Measurements from ENCODE around the gene OTOF. TPM values are rescaled to one million over a fixed set of nuclear protein-coding genes. Genes with fewer than 3 reads are reported as not detected.

OTOF gene
- total RNA-seq, 1 experiment from 2014 or later: 0.10 TPM

DNA sequence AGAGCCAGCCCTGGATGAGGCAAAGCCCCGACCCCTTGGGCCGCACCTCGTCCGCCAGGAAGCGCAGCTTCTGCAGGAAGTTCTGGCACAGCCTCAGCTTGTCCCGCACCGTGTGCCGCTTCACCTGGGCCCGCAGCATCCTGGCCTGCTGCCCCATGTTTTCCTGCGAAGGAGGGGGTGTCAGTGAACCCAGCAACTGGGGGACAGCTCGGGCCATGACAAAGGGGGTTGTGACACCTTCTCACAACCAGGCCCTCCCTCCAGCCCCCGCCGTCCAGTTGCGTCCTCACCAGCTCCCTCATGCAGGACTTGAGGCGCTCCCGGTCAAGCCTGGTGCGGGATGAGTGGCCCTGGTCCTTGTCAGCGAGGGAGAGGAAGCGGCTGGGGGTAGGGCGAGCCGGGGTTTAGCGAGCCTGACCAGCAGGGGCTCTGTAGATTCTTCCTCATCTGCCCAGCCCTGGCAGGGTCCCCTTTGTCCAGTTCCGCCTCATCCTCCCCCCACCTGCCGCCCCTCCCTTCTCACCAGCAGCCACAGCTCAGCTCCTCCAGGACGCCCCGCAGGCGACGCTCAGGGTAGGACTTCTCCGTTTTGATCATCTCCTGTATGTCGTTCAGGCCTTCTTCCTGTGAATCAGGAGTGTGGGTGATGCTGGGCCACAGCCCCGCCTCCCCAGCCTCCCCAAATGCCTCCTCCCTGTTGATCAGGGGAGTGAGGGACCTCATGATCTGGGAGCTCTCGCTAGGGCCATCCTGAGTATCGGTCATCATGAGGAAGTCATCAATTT lies 606 bp downstream of the OTOF start:
- H3K9ac ChIP-seq (ENCODE audit: low read length): no peak overlapping the region
- DNase-seq (ENCODE audit: low read depth, low spot score): no peak
- ChIA-PET CTCF (no interaction called here), RAD21 (ENCODE audit: low non-redundant PET in 1 of 2, low total read pairs in 2 of 2, uncharacterized antibody in 2 of 2, unreplicated experiment in 2 of 2) (no interaction called here), POLR2A (no interaction called here)
- no peaks in the 10 kb centered on the region for H3K79me2 ChIP-seq (ENCODE audit: insufficient read depth, low read length)
- H3K4me3 ChIP-seq (replicated peaks in 1 of 2; ENCODE audit: low read depth in 1 of 2, low read length in 2 of 2): no peak overlapping the region
- no peak overlapping the region for H3K4me2 ChIP-seq (ENCODE audit: low read length)
- no peak overlapping the region for H2AFZ ChIP-seq (ENCODE audit: low read depth, low read length, poor library complexity, severe bottlenecking)
- intact Hi-C loops (cut with micrococcal nuclease): no loop called here
- BruUV-seq (replicated peaks): no TSS peak
- H3K27me3 ChIP-seq (ENCODE audit: insufficient read depth, low read length): no peaks in the 10 kb centered on the region
- TF ChIP-seq, protein P1, sequence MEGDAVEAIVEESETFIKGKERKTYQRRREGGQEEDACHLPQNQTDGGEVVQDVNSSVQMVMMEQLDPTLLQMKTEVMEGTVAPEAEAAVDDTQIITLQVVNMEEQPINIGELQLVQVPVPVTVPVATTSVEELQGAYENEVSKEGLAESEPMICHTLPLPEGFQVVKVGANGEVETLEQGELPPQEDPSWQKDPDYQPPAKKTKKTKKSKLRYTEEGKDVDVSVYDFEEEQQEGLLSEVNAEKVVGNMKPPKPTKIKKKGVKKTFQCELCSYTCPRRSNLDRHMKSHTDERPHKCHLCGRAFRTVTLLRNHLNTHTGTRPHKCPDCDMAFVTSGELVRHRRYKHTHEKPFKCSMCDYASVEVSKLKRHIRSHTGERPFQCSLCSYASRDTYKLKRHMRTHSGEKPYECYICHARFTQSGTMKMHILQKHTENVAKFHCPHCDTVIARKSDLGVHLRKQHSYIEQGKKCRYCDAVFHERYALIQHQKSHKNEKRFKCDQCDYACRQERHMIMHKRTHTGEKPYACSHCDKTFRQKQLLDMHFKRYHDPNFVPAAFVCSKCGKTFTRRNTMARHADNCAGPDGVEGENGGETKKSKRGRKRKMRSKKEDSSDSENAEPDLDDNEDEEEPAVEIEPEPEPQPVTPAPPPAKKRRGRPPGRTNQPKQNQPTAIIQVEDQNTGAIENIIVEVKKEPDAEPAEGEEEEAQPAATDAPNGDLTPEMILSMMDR (IDR thresholded peaks at IDR 0.05 in 2 of 3, conservative IDR thresholded peaks at IDR 0.05 in 1 of 3; ENCODE audit: borderline replicate concordance in 1 of 3, insufficient read depth in 1 of 3, low read depth in 2 of 3, low read length in 2 of 3): no peak
- TF ChIP-seq TCF7L2 (IDR thresholded peaks at IDR 0.05; ENCODE audit: borderline replicate concordance, extremely low read depth, insufficient read depth, insufficient read length): no peak
- TF ChIP-seq ELF1 (IDR thresholded peaks at IDR 0.05; ENCODE audit: borderline replicate concordance, low read depth): no peak
- TF ChIP-seq SP1 (IDR thresholded peaks at IDR 0.05; ENCODE audit: low read depth): no peak
- TF ChIP-seq JUND (IDR thresholded peaks at IDR 0.05): no peak
- no peak for TF ChIP-seq POLR2A (IDR thresholded peaks at IDR 0.05; ENCODE audit: borderline replicate concordance, extremely low read depth, insufficient read depth, insufficient read length)
- no peak for TF ChIP-seq EGR1 (IDR thresholded peaks at IDR 0.05; ENCODE audit: low read depth)
- TF ChIP-seq, protein P2, sequence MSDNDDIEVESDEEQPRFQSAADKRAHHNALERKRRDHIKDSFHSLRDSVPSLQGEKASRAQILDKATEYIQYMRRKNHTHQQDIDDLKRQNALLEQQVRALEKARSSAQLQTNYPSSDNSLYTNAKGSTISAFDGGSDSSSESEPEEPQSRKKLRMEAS (IDR thresholded peaks at IDR 0.05): no peak
- TF ChIP-seq POLR2AphosphoS5 (IDR thresholded peaks at IDR 0.05; ENCODE audit: low read depth, low read length): no peak
- no peak for TF ChIP-seq ZNF274 (IDR thresholded peaks at IDR 0.05; ENCODE audit: low read depth, low read length)
- TF ChIP-seq CBX3 (IDR thresholded peaks at IDR 0.05; ENCODE audit: low read depth): no peak
- TF ChIP-seq, protein P3, sequence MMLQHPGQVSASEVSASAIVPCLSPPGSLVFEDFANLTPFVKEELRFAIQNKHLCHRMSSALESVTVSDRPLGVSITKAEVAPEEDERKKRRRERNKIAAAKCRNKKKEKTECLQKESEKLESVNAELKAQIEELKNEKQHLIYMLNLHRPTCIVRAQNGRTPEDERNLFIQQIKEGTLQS (IDR thresholded peaks at IDR 0.05): no peak
- TF ChIP-seq RAD21 (IDR thresholded peaks at IDR 0.05; ENCODE audit: low read depth): no peak
- no peak for TF ChIP-seq SIN3A (IDR thresholded peaks at IDR 0.05; ENCODE audit: low read depth)
- no peak for TF ChIP-seq EZH2 (IDR thresholded peaks at IDR 0.05)
- no peak for TF ChIP-seq ZFX (IDR thresholded peaks at IDR 0.05)
- no peak for TF ChIP-seq SRF (IDR thresholded peaks at IDR 0.05; ENCODE audit: low read depth)
- TF ChIP-seq YY1 (IDR thresholded peaks at IDR 0.05; ENCODE audit: extremely low read depth, insufficient replicate concordance, low read depth, low read length): no peak
- TF ChIP-seq, protein P4, sequence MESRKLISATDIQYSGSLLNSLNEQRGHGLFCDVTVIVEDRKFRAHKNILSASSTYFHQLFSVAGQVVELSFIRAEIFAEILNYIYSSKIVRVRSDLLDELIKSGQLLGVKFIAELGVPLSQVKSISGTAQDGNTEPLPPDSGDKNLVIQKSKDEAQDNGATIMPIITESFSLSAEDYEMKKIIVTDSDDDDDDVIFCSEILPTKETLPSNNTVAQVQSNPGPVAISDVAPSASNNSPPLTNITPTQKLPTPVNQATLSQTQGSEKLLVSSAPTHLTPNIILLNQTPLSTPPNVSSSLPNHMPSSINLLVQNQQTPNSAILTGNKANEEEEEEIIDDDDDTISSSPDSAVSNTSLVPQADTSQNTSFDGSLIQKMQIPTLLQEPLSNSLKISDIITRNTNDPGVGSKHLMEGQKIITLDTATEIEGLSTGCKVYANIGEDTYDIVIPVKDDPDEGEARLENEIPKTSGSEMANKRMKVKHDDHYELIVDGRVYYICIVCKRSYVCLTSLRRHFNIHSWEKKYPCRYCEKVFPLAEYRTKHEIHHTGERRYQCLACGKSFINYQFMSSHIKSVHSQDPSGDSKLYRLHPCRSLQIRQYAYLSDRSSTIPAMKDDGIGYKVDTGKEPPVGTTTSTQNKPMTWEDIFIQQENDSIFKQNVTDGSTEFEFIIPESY (IDR thresholded peaks at IDR 0.05; ENCODE audit: extremely low read depth, insufficient replicate concordance, low read length): no peak
- H3K27ac ChIP-seq (ENCODE audit: low read depth, low read length): no peak overlapping the region
- no peaks in the 10 kb centered on the region for H3K36me3 ChIP-seq (ENCODE audit: control insufficient read depth in 1 of 2, insufficient read depth in 2 of 2, low read length in 2 of 2)
- no peaks in the 10 kb centered on the region for H3K9me3 ChIP-seq (ENCODE audit: control insufficient read depth in 1 of 2, insufficient read depth in 1 of 2, low read depth in 1 of 2, low read length in 2 of 2)
- no peak for ATAC-seq
- H4K20me1 ChIP-seq (ENCODE audit: insufficient read depth): no peaks in the 10 kb centered on the region
- H3K9me2 ChIP-seq (ENCODE audit: insufficient read depth): no peaks in the 10 kb centered on the region
- H3K4me1 ChIP-seq (ENCODE audit: control insufficient read depth in 1 of 2, insufficient read depth in 2 of 2, low read length in 2 of 2): no peaks in the 10 kb centered on the region

Data from HCT116 (cell line).